G401.6 (cell line): ENCODE data around the gene PDE9A.

ENCODE experiments used
- FAIRE-seq: peaks from 2 replicates; lab custom pipeline; 2012; peaks lifted over from hg19 to GRCh38; lab: Jason Lieb, UNC

Gene PDE9A

GRCh38 chr21:42759594-42759927 is 106.1 kb downstream of the PDE9A start:
- no peak for FAIRE-seq

- FAIRE-seq = no peak
Measured at GRCh38 chr21:42760361-42760950, 107.0 kb downstream of the PDE9A start.

GRCh38 chr21:42760951-42761751 is 107.7 kb downstream of the PDE9A start:
- FAIRE-seq = no peak

- no peak for FAIRE-seq
Measured at GRCh38 chr21:42761776-42762335, 108.4 kb downstream of the PDE9A start.

GRCh38 chr21:42763581-42764442 is 110.4 kb downstream of the PDE9A start:
- no peak for FAIRE-seq

- FAIRE-seq = no peak
Measured at GRCh38 chr21:42764443-42764760, 111.0 kb downstream of the PDE9A start.

- FAIRE-seq = no peak
Measured at GRCh38 chr21:42764883-42765282, 111.5 kb downstream of the PDE9A start.

GRCh38 chr21:42765656-42766055 is 112.2 kb downstream of the PDE9A start:
- no peak for FAIRE-seq

- no peak for FAIRE-seq
Measured at GRCh38 chr21:42766739-42767560, 113.5 kb downstream of the PDE9A start.

- FAIRE-seq = no peak
Measured at GRCh38 chr21:42767561-42767835, 114.1 kb downstream of the PDE9A start.

- FAIRE-seq = no peak
Measured at GRCh38 chr21:42768324-42769121, 115.1 kb downstream of the PDE9A start.

GRCh38 chr21:42769183-42769819 is 115.9 kb downstream of the PDE9A start:
- no peak for FAIRE-seq

GRCh38 chr21:42769820-42770716 is 116.6 kb downstream of the PDE9A start:
- FAIRE-seq = no peak

GRCh38 chr21:42770717-42771502 is 117.5 kb downstream of the PDE9A start:
- no peak for FAIRE-seq

GRCh38 chr21:42771503-42771805 is 118.0 kb downstream of the PDE9A start:
- FAIRE-seq = no peak

- FAIRE-seq = no peak
Measured at GRCh38 chr21:42775123-42775522, 121.7 kb downstream of the PDE9A start.

GRCh38 chr21:42775891-42776290 is 122.5 kb downstream of the PDE9A start:
- FAIRE-seq = no peak

GRCh38 chr21:42777064-42777756 is 123.8 kb downstream of the PDE9A start:
- no peak for FAIRE-seq
